GM12878 (cell line): ENCODE data around the gene TACR1. TPM values are rescaled to one million over a fixed set of nuclear protein-coding genes. Genes with fewer than 3 reads are reported as not detected.

ENCODE experiments used
- CBX3 ChIP-seq: fragments of 200-600 bp; sonication (generic); IDR thresholded peaks from 2 replicates; pipeline ENCODE4 v1.6.1; 2016; ENCODE audit warnings: low read depth, borderline replicate concordance
- CHD2 ChIP-seq: IDR thresholded peaks from 2 replicates; pipeline ENCODE4 v1.6.1; 2011; ENCODE audit warnings: low read depth, low read length, improper control_type of control experiment, borderline replicate concordance
- HDAC6 ChIP-seq: fragments of 200-600 bp; sonication (generic); IDR thresholded peaks from one replicate; pipeline ENCODE4 v1.8.0; 2017; ENCODE audit warnings: antibody characterized with exemption; ENCODE audit not compliant: unreplicated experiment
- MYB ChIP-seq: fragments of 150-350 bp; IDR thresholded peaks from 2 replicates; pipeline ENCODE4 v1.6.1; 2014; ENCODE audit warnings: mild to moderate bottlenecking, low read depth, low read length, borderline replicate concordance
- POLR2AphosphoS2 ChIP-seq: IDR thresholded peaks from 2 replicates; pipeline ENCODE4 v1.6.1; 2011; ENCODE audit warnings: low read depth, mild to moderate bottlenecking, low read length, improper control_type of control experiment, moderate library complexity
- SIX5 ChIP-seq: IDR thresholded peaks from 2 replicates; pipeline ENCODE4 v1.6.1; 2011; ENCODE audit warnings: mild to moderate bottlenecking, low read depth, low read length, moderate library complexity; ENCODE audit not compliant: severe bottlenecking
- polyA plus RNA-seq, 11 experiments: library from polyadenylated mRNA; depleted of rRNA in 4 of 11; unstranded in 6 of 11; stranded (reverse) in 5 of 11; fragments of >200 nt; fragmentation: Nextera tagmentation in 4 of 11; fragmentation: Illumina TruSeq in 1 of 11; extraction: Ambion mirVana in 4 of 11; extraction: Trizol in 1 of 11; gene quantifications; 1 replicate in 1 of 11; 2 replicates in 10 of 11; pipeline versions ENCODE4 v1.2.1 to v1.2.3, GENCODE V29; 2011 to 2016; ENCODE audit warnings: inconsistent platforms in 2 of 11, missing spikeins in 2 of 11, low read depth in 1 of 11
- total RNA-seq, 4 experiments: library from RNA; depleted of rRNA in 3 of 4; stranded (reverse); fragments of >200 nt in 3 of 4; fragmentation: Illumina TruSeq in 1 of 4; extraction: Trizol in 1 of 4; gene quantifications; 2 replicates each; pipeline versions ENCODE4 v1.2.1 to v1.2.3, GENCODE V29; 2013 to 2021
- TF ChIP-seq, protein P1 (sequence below), 3 experiments: IDR thresholded peaks in 2 of 3; conservative IDR thresholded peaks in 1 of 3; 2 replicates each; pipeline ENCODE4 v1.5.1; 2011; ENCODE audit warnings: low read depth in 3 of 3, low read length in 3 of 3, mild to moderate bottlenecking in 3 of 3, control low read depth in 2 of 3, moderate library complexity in 2 of 3, inconsistent platforms in 1 of 3, mixed read lengths in 1 of 3; ENCODE audit not compliant: control insufficient read depth in 2 of 3, insufficient read depth in 1 of 3; ENCODE audit errors: extremely low read depth in 1 of 3
- TF ChIP-seq, protein P2 (sequence below): fragments of 450-650 bp; IDR thresholded peaks from 2 replicates; pipeline ENCODE4 v1.6.1; 2016; ENCODE audit warnings: mild to moderate bottlenecking, moderate library complexity, borderline replicate concordance

Gene TACR1
- total and polyA plus RNA-seq, 10 of the 15 experiments (the other 5 are each of a cell fraction or from before 2014, with no cell fraction given): 0.04 to 1.4 (median 0.15) TPM

DNA sequence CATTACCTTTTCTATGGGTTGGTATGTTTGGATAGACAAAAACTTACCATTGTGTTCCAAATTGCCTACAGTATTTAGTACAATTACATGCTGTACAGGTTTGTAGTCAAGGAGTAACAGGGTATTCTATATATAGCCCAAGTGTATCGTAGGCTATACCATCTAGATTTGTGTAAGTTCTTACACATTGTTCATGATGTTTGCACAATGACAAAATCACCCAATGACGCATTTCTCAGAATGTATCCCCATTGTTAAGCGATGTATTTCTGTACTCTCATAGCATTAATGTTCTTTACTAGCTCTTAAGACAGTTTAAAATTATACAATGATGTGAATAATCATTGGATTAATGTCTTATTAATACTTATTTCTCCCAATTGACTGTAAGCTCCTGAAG lies 16.7 kb downstream of the TACR1 start (continued):
- TF ChIP-seq, protein P1, sequence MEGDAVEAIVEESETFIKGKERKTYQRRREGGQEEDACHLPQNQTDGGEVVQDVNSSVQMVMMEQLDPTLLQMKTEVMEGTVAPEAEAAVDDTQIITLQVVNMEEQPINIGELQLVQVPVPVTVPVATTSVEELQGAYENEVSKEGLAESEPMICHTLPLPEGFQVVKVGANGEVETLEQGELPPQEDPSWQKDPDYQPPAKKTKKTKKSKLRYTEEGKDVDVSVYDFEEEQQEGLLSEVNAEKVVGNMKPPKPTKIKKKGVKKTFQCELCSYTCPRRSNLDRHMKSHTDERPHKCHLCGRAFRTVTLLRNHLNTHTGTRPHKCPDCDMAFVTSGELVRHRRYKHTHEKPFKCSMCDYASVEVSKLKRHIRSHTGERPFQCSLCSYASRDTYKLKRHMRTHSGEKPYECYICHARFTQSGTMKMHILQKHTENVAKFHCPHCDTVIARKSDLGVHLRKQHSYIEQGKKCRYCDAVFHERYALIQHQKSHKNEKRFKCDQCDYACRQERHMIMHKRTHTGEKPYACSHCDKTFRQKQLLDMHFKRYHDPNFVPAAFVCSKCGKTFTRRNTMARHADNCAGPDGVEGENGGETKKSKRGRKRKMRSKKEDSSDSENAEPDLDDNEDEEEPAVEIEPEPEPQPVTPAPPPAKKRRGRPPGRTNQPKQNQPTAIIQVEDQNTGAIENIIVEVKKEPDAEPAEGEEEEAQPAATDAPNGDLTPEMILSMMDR (IDR thresholded peaks at IDR 0.05 in 2 of 3, conservative IDR thresholded peaks at IDR 0.05 in 1 of 3; ENCODE audit: control insufficient read depth in 2 of 3, extremely low read depth in 1 of 3, insufficient read depth in 1 of 3, low read depth in 3 of 3, low read length in 3 of 3): no peak
- TF ChIP-seq MYB (no peak), POLR2AphosphoS2 (no peak), CBX3 (no peak), CHD2 (no peak), HDAC6 (no peak), SIX5 (no peak)
- TF ChIP-seq, protein P2, sequence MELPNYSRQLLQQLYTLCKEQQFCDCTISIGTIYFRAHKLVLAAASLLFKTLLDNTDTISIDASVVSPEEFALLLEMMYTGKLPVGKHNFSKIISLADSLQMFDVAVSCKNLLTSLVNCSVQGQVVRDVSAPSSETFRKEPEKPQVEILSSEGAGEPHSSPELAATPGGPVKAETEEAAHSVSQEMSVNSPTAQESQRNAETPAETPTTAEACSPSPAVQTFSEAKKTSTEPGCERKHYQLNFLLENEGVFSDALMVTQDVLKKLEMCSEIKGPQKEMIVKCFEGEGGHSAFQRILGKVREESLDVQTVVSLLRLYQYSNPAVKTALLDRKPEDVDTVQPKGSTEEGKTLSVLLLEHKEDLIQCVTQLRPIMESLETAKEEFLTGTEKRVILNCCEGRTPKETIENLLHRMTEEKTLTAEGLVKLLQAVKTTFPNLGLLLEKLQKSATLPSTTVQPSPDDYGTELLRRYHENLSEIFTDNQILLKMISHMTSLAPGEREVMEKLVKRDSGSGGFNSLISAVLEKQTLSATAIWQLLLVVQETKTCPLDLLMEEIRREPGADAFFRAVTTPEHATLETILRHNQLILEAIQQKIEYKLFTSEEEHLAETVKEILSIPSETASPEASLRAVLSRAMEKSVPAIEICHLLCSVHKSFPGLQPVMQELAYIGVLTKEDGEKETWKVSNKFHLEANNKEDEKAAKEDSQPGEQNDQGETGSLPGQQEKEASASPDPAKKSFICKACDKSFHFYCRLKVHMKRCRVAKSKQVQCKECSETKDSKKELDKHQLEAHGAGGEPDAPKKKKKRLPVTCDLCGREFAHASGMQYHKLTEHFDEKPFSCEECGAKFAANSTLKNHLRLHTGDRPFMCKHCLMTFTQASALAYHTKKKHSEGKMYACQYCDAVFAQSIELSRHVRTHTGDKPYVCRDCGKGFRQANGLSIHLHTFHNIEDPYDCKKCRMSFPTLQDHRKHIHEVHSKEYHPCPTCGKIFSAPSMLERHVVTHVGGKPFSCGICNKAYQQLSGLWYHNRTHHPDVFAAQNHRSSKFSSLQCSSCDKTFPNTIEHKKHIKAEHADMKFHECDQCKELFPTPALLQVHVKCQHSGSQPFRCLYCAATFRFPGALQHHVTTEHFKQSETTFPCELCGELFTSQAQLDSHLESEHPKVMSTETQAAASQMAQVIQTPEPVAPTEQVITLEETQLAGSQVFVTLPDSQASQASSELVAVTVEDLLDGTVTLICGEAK: no peak
- TF ChIP-seq, all 136 proteins: peak for 0
